Gastroesophageal sphincter (tissue), 3 donors: ENCODE results near the gene TUBB4B.

Source experiments
- CTCF ChIP-seq, 4 experiments: fragments of 200-600 bp in 2 of 4; fragments of 450-650 bp in 2 of 4; sonication (generic) in 1 of 4; IDR thresholded peaks; one replicate each; pipeline ENCODE4 v1.5.1; 2017 to 2019; ENCODE audit warnings: antibody characterized with exemption in 4 of 4, mild to moderate bottlenecking in 2 of 4, moderate library complexity in 2 of 4
- EP300 ChIP-seq: sonication (generic); formaldehyde crosslinking; IDR thresholded peaks from one replicate; pipeline ENCODE4 v1.6.1; 2017; ENCODE audit warnings: antibody characterized with exemption, mild to moderate bottlenecking
- POLR2A ChIP-seq, 2 donors: fragments of 450-650 bp; IDR thresholded peaks; one replicate each; pipeline ENCODE4 v1.6.1; 2017; ENCODE audit warnings: antibody characterized with exemption in 2 of 2, mild to moderate bottlenecking in 2 of 2, moderate library complexity in 1 of 2
- POLR2AphosphoS5 ChIP-seq: sonication (generic); formaldehyde crosslinking; IDR thresholded peaks from one replicate; pipeline ENCODE4 v1.6.1; 2017; ENCODE audit warnings: antibody characterized with exemption

GRCh38 chr9:137273611-137274320, 32.7 kb downstream of the TUBB4B start:
- TF ChIP-seq CTCF (IDR thresholded peaks at IDR 0.05): no peak
- TF ChIP-seq POLR2A (IDR thresholded peaks at IDR 0.05): no peak
- no peak for TF ChIP-seq POLR2AphosphoS5
- TF ChIP-seq EP300: no peak
